ENCODE data around the gene COL23A1.

Gene COL23A1

GRCh38 chr5:178538741-178539229, 51.4 kb downstream of the COL23A1 start:
- in situ Hi-C loops (cut with MboI; ENCODE audit: low pct_unique_long_range_greater_than_20kb, low sequenced_read_pairs, unreplicated experiment), result no loop called here
- no peak for DNase-seq (ENCODE audit: low spot score)
- TF ChIP-seq, protein P1, sequence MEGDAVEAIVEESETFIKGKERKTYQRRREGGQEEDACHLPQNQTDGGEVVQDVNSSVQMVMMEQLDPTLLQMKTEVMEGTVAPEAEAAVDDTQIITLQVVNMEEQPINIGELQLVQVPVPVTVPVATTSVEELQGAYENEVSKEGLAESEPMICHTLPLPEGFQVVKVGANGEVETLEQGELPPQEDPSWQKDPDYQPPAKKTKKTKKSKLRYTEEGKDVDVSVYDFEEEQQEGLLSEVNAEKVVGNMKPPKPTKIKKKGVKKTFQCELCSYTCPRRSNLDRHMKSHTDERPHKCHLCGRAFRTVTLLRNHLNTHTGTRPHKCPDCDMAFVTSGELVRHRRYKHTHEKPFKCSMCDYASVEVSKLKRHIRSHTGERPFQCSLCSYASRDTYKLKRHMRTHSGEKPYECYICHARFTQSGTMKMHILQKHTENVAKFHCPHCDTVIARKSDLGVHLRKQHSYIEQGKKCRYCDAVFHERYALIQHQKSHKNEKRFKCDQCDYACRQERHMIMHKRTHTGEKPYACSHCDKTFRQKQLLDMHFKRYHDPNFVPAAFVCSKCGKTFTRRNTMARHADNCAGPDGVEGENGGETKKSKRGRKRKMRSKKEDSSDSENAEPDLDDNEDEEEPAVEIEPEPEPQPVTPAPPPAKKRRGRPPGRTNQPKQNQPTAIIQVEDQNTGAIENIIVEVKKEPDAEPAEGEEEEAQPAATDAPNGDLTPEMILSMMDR (IDR thresholded peaks at IDR 0.05; ENCODE audit: extremely low read depth, insufficient read depth, missing control alignments), result no peak

DNA sequence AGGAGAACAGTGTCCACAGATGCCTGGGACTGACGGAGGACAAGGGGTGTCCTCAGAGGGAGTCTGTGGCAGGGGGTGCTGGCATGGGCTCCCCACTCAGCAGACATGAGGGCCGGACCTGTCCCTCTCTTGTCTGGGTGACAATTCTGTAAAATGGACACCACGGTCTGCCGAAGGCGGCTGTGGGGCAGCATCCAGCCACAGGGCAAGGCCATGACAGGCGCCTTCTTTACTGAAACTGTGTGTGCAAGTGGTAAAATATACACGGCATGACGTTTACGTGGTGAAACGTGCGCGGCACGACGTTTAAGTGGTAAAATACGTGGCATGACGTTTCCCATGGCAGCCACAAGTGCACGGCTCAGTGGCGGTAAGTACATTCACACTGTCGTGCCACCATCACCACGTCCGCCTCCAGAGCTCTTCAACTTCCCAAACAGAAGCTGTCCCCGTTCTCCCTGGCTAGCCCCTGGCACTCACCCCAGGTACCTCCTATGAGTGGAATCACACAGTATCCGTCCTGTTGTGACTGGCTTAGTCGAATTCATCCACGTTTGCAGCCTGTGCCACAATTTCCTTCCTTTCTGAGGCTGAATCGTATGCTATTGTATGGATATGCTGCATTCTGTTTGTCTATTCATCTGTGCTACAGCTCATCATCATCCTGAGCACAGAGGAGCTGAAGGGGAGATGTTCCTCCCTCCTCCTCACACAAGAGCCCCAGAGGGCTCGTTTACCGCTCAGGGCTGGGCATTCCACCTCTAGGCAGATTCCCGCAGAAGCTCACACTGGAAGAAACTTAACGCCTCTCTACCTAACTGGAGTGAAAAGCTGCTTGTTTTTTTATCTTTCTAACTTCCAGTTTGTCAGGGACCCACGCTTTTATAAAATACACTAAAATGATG, 52.5 kb downstream of the COL23A1 start:
- DNase-seq (ENCODE audit: low spot score), result no peak
- in situ Hi-C loops (cut with MboI; ENCODE audit: low pct_unique_long_range_greater_than_20kb, low sequenced_read_pairs, unreplicated experiment), result no loop called here
- TF ChIP-seq, protein P1 (IDR thresholded peaks at IDR 0.05; ENCODE audit: extremely low read depth, insufficient read depth, missing control alignments), result no peak

GRCh38 chr5:178536541-178537466, 53.4 kb downstream of the COL23A1 start:
- no peak for DNase-seq (ENCODE audit: low spot score)
- in situ Hi-C loops (cut with MboI; ENCODE audit: low pct_unique_long_range_greater_than_20kb, low sequenced_read_pairs, unreplicated experiment), result no loop called here
- TF ChIP-seq, protein P1 (IDR thresholded peaks at IDR 0.05; ENCODE audit: extremely low read depth, insufficient read depth, missing control alignments), result no peak

GRCh38 chr5:178535299-178536175, 54.7 kb downstream of the COL23A1 start:
- no peak for DNase-seq (ENCODE audit: low spot score)
- in situ Hi-C loops (cut with MboI; ENCODE audit: low pct_unique_long_range_greater_than_20kb, low sequenced_read_pairs, unreplicated experiment), result no loop called here
- TF ChIP-seq, protein P1 (IDR thresholded peaks at IDR 0.05; ENCODE audit: extremely low read depth, insufficient read depth, missing control alignments), result no peak

DNA sequence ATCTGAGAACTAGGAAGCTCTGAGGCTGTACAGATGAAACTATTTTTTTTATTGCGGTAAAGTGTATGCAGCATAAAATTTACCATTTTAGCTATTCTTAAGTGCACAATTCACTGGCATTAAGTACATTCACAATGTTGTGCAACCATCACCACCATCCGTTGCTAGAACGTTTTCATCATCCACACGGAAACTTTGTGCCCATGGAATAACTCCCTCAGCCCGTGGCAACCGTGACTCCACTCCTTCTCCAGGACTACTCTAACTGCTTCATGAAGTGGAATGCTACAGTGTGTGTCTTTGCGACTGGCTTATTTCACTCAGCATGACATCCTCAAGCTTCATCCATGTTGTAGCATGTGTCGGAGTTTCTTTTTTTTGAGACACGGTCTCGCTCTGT, 57.1 kb downstream of the COL23A1 start:
- DNase-seq (ENCODE audit: low spot score), result no peak
- TF ChIP-seq, protein P1 (IDR thresholded peaks at IDR 0.05; ENCODE audit: extremely low read depth, insufficient read depth, missing control alignments), result no peak
- in situ Hi-C loops (cut with MboI; ENCODE audit: low pct_unique_long_range_greater_than_20kb, low sequenced_read_pairs, unreplicated experiment), result no loop called here

All from GM13977 (cell line).